Measurements from ENCODE around the gene CD8B.
"Not testable (repeated sequence)": the region's sequence is repeated elsewhere in the genome, so short reads cannot be mapped to it uniquely, and the experiment has no call there.

CD8B gene

DNA sequence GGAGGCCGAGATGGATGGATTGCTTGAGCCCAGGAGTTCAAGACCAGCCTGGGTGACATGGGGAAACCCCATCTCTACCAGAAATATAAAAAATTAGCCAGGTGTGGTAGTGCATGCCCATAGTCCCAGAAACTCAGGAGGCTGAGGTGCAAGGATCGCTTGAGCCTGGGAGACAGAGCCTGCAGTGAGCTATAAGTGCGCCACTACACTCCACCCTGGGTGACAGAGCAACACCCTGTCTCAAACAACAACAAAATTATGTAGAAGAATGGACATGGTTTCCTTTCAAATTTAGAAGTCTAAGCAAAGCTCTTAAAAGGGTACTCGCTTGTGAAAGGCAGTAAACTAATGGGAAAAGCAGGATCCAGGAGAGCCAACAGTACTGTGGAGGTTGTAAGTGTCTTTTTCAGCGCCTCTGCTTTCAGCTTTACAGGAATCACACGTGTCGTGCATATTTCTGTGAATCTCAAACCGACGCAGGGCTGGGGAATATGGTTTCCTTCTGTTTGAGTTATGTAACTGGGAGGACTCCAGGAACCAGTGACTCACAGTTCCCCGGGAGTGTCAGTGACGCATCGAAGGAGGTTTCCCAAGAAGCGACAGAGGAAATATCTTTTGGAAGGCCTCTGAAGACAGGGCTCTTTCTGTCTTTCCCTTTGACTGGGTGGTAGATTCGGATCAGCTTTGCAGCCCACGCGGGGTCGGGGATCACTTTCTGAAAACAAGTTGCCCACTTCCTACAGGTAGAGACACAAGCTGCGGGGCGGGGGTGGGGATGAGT, 24.6 kb downstream of the CD8B start:
- peak; percentile 88 for DNase-seq (ENCODE audit: low read depth)

DNA sequence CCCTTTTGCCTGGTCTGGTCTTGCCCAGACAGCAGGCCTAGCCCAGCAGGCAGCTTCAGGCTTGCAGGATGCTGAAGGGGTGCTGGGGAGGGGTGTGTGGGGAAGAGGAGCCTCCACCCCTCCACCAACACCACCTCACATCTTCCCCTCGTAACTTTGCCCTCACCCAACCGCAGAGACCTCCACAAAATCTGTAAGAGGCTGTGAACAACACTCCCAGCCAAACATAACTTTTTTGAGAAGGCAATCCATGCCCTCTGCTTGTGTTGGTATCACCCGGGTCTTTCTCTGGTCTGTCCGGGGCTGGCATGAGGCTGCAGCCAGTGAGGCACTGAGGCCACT, 26.2 kb downstream of the CD8B start:
- not testable (repeated sequence) for DNase-seq (ENCODE audit: low read depth)

DNA sequence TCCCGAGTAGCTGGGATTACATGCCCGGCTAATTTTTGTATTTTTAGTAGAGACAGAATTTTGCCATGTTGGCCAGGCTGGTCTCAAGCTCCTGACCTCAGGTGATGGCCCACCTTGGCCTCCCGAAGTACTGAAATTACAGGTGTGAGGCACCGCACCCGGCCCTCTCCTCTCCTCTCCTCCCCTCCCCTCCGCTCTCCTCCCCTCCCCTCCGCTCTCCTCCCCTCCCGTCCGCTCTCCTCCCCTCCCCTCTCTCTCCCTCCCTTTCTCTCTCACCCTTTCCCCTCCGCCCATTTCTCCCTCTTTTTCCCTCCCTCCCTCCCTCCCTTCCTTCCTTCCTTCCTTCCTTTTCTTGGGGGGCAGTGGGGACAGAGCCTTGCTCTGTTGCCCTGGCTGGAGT, 28.4 kb downstream of the CD8B start:
- no peak for DNase-seq (ENCODE audit: low read depth)

DNA sequence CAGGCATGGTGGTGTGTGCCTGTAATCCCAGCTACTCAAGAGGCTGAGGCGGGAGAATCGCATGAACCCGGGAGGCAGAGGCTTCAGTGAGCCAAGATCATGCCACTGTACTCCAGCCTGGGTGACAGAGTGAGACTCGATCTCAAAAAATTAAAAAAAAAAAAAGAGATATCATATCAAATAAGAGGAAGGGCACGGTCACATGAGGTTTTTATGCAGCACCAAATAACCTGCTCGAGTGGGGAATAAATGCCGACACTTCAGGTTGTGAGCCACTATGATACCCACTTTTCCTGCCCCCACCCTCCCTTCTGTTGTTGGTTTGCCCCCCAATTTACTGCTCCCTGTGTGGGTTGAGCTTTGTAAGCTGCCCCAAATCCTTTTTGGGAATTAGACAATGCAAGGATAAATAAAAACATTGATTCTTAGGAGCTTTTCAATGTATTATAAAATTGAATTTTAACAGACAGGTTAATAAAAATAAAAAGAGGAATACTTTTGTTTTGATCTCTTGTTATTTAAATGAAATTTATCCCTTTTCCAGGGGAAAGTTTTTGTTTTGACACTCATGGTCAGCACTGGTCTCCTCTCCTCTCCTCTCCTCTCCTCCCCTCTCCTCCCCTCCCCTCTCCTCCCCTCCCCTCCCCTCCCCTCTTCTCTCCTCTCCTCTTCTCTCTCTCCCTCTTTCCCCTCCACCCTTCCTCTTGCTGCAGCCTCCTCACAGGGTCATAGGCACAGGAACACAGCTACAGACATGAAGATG, 29.2 kb downstream of the CD8B start:
- DNase-seq (ENCODE audit: low read depth), result no peak

DNA sequence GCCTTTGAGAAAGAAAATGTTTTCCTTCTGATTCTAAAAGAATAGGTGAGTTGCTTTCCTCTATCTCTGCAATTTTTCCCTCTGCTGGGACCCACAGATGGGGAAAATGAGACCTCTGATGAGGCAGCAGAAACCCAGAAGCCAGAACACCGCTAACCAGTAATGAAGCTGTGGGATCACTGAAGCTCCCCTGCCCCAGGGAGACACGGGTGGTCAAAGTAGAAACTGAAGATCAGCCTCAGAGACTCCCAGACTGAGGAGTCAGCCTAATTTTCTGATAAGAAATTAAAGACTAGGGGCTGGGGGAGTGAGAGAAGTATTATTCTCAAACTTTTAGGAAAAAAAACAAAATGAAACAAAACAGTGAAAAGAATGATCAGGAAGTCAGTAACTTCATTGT, 30.1 kb downstream of the CD8B start:
- DNase-seq (ENCODE audit: low read depth), result no peak

DNA sequence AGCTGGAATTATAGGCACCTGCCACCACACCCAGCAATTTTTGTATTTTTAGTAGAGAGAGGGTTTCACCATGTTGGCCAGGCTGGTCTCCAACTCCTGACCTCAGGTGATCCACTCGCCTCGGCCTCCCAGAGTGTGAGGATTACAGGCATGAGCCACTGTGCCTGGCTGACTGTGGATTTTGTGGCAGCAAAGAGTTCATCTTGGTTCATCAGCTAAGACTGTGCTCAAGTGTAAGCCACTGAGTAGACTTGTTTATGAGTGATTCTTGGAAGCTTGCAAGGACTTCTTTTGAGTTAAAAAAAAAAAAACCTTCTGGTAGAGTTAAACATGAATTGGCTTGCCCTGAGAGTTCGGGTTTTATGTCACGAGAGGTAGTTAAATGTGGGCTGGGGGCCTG, 34.7 kb downstream of the CD8B start:
- no peak for DNase-seq (ENCODE audit: low read depth)

DNA sequence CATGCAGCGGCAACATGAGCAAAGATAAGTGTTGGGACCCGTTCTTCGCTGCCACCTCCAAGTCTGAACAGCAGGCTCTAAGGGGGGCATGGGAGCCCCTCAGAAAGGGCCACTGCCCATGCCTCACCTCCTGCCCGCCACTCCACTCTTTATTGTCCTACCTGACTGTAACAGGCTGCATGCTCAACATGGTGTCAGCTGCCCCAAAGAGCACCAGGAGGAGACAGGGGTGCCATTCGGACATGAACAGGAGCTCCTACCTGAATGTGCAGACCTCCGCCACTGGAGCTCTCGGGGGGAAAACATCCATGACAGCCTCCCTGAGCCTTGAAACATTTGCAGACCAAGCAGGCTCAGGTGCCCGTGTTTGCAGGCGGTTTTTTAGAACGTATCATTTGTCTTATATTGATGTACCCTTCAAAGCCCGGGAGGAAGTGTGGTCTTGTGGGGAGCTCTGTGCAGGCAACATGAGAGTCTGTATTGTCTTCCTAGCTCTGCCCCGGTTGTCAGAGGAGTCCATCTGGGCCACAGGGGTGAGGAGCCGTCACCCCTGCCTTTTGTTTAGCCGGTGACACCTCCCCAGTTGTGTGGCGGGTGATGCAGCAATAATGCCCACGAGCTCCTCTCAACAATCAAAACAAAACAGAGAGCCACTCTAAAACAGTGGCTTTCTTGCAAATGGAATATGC, 35.8 kb downstream of the CD8B start:
- DNase-seq (ENCODE audit: low read depth), result no peak

DNA sequence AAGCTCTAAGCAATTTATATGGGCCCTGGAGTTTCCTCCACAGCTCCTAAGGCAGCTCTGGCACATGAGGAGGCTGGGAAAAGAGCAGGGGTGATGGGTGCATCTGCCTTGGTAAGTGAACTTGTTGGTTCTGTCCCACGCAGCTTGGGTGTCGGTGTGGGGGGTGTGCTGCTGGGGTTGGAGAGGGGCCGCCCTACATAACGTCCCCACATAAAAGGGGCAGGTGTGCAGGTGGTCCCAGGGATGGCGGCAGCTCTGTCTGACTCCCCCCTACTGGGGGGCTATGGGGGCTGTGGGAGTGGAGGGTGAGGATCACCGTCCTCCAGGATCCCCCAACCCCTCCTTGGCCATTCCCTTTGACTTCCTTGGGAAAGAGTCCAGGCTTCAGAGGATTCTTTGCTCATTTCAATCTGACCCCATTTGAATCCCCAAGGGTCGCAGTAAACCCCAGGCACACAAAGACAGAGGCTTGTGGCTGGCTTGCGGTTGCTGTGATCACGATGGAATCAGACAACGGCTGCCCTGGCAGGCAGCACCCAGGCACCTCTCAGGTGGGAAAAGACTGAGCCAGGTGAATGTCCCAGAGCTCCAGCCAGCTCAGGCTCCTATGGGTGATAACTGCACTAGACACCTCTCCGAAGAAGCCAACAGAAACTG, 36.5 kb downstream of the CD8B start:
- no peak for DNase-seq (ENCODE audit: low read depth)

DNA sequence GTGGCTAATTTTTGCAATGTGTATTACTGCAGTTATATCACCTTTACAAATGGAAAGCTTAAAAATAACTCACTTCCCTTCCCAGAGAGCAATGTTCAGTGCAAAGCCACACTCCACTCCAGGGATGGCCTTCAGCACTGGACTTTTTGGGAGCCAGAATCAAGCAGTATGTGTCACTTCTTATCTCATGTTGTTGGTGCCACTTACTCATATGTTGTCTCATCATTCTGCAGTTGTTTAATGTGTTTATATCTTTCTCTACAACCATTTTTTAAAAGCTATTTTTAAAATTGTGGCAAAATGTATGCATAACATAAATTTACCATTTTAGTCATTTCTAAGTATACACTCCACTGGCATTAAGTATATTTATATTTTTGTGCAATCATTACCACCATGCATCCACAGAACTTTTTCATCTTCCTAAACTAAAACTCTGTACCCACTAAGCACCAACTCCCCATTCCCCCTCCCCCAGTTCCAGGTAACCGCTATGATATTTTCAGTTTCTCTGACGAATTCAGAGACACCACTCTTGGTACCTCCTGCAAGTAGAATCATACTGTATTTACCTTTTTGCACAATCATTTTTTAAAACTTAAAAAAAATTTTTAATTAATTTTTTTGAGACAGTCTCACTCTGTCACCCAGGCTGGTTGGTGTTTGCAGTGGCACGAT, 38.9 kb downstream of the CD8B start:
- DNase-seq (ENCODE audit: low read depth), result no peak

DNA sequence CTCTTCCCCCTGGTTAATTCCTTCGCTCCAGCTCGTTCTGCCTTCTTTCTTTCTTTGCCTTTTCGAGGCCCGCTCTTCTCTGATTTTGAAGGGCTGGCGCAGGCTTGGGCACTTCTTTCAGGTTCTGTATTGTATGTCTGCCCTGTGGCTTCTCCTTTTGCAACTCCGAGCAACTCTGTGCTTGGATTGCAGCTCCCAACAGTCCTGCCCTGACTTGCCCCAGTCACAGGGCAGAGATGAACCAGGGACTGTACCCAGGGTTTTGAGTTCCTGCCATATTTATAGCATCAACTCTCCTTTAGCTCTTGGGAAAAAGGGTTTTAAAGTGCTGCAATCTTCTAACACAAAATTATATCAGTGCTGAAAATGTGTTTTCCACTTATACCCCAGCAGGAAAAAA, 39.8 kb downstream of the CD8B start:
- DNase-seq (ENCODE audit: low read depth), result no peak

DNA sequence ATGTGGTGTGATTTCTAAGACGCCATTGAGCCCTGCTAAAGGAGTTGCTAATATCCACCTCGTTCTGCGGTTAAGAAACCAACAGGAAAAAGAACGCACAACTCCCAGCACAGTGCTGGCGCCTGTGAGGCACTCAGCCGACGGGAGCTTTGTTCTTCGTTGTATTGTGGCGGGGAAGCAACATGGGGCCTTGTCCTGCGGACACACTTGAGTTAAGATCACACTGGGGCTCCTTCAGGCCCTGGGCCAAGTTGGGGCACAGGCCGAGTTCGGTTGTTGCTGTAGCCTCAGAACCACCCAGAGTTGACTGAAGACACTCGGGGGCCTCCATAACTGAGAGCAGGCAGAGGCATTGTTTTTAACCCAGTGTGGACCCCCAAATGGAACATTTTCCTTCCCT, 40.4 kb downstream of the CD8B start:
- DNase-seq (ENCODE audit: low read depth), result no peak

DNA sequence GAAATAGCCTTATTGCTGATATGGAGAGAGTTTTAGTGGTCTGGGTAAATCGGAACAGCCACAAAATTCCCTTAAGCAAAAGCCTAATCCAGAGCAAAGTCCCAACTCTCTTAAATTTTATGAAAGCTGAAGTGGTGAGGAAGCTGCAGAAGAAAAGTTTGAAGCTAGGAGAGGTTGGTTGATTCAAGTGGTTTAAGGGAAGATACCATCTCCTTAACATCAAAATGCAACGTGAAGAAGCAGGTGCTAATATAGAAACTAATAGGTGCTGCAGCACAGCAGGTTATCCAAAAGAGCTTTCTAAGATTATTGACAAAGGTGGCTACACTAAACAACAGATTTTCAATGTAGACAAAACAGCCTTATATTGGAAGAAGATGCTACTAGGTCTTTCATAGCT, 42.7 kb downstream of the CD8B start:
- no peak for DNase-seq (ENCODE audit: low read depth)

DNA sequence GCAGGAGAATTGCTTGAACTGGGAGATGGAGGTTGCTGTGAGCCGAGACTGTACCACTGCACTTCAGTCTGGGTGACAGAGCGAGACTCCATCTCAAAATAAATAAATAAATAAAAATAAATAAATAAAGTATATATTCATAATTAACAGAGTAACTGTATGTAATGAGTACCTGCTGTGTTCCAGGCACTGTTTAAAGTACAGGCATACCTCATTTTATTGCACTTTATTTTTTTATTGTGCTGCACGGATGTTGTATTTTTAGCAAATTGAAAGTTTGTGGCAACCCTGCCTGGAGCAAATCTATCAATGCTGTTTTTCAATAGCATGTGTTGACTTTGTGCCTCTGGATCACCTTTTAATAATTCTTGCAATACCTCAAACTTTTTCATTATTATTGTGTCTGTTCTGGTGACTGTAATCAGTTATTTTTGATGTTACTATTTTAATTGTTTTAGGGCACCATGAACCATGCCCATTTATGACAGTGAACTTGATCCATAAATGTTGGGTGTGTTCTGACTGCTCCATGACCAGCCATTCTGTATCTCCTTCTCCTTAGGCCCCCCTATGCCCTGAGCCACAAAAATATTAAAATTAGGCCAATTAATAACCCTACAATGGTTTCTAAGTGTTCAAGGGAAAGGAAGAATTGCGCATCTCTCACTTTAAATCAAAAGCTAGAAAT, 43.4 kb downstream of the CD8B start:
- no peak for DNase-seq (ENCODE audit: low read depth)

DNA sequence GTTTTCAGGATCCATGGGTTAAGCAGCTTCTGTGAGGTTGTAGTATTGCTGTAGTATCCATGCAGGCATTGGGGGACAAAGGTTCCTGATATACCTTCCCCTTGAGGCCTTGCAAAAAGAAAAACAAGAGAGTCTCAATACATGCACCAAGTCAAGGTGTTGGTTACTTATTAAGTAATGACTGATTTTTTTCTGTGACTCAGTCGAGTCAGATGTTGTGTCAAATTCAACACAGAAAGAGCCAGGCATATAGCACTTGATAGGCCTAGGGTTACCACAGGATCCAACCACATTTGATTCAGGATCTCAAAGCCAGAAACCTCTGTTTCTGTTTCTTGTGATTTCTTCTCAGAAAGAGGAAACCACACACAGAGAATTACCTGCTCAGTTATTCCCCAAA, 46.1 kb downstream of the CD8B start:
- DNase-seq (ENCODE audit: low read depth), result no peak

DNA sequence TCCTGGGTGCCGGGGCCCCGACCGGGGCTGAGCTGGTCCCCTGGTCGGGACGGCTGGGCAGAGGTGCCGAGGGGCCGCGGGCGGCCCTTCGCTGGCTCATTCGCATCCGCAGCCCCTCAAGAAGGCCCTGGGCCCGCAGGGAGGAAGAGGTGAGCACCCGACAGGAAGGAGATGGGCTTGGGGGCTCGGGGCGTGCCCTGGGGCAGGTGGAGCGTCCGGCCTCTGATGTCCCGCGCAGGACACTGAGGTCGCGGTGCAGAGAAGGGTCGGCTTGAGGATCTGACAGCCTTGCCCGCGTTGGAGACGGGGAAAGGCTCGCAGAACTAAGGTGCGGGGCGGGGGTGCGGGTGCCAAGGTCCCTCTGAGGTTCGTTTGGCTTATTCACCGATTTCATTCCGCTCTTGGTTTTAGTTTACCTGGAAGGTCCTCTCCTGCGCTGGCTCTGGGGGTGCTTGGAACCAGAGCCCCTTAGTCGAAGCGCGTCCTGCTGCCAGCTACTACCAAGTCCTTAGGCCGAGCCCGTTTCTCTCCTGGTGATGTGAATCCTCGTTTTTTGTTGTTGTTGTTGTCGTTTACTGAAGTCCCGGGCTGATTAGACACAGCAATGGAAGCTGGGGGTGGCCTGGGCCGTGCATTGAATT, 52.1 kb downstream of the CD8B start:
- DNase-seq (ENCODE audit: low read depth), result no peak

DNA sequence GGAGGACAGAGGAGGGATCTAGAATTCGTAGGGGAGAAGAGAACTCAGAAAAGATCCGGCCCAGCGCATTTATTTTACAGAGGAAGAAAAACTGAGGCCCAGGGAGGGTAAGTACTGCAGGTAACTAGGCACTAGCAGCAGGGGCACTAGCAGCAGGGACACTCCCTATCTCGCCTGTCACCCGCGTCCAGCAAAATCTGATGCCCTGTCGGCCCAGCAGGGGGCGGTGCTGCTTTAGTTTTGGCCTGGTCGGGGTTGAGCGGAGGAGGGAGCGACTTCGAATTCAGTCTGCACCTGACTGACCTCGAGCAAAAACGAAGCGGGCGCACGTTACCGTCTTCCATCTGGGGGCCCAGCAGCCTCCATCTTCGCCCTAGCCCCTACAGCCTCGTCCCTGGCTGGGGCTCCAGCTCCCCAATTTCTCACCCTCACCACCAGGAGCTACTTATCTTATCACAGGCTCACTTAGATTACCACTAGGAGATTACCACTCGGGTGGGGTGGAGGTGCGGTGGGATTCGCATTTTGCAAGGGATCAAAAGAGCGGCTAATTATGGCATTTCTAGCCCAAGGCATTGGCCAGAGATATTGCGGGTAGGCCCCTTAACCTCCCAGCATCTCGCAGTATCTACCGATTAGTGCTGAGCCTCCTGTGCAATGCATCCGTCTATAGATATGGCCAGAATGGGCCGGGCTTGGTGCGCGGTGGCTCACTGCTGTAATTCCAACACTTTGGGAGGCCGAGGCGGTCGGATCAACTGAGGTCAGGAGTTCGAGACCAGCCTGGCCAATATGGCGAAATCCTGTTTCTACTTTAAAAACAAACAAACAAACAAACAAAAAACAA, 53.1 kb downstream of the CD8B start:
- peak; percentile 82 for DNase-seq (ENCODE audit: low read depth)

DNA sequence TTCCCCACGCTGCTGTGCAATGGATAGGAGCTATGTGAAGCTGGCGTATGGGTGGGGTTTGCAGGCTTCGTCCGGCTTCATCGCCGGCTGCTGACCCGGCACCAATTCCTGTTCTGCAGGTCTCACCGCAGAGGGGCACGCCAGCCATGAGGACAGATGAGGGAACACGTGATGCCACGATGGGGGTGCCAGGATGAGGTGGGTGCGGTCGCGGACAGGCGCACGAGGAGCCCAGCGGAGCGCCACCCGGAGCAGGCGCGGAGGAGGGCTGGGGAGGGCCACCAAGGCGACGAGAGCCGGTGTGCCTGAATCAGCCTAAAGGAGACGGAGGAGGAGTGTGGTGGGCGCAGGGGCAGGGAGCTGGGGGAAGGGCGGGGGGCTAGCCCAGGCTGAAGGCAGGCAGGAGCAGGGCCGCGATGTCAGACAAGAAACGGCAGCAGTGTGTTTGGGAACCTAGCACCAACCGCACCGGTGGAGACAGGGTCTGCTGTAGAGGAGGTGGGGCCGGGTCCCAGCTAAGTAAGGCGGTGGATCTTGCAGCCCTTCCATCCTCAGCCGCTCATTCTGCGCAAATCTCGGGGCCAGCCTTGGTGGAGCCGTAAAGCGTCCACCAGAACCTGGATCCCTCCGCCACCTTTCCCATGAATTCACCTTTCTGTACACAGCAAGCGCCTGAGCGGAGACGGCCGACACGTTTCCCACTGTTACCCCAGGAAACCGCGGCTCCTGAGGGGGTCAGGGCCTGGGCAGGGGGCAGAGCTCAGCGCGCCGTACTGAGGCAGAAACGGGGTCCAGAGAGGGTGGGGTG, 54.0 kb downstream of the CD8B start:
- DNase-seq (ENCODE audit: low read depth), result peak; percentile 57

DNA sequence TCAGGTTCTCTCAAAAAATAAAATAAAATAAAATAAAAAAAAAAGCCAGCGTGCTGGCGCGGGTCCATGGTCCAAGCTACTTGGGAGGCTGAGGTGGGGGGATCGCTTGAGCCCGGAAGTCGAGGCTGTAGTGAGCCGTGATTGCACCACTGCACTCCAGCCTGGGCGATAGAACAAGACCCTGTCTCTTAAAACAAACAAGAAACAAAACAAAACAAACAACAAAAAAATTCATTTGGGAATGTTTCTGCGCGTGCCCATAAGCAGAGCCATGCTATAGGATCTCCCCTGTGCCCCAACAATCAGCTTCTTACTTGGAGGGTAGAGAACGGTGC, 54.6 kb downstream of the CD8B start:
- DNase-seq (ENCODE audit: low read depth), result no peak

Data from ELR (cell line).